Gastrocnemius medialis (tissue), 4 donors: Measurements from ENCODE around the gene ST14.

Experiments
- POLR2A ChIP-seq, 2 donors: fragments of 450-650 bp; IDR thresholded peaks; one replicate each; pipeline ENCODE4 v1.6.1; 2017; ENCODE audit warnings: antibody characterized with exemption in 2 of 2, mild to moderate bottlenecking in 2 of 2, moderate library complexity in 2 of 2
- TF ChIP-seq, protein P1 (sequence below), 5 experiments: fragments of 450-650 bp in 3 of 5; fragments of 200-600 bp in 2 of 5; sonication (generic) in 2 of 5; IDR thresholded peaks in 4 of 5; conservative IDR thresholded peaks in 1 of 5; 1 replicate in 4 of 5; 2 replicates in 1 of 5; pipeline ENCODE4 v1.5.1; 2016 to 2019; ENCODE audit warnings: antibody characterized with exemption in 5 of 5, mild to moderate bottlenecking in 3 of 5, moderate library complexity in 3 of 5

GRCh38 chr11:130114281-130114680 lies 45.3 kb upstream of the ST14 start:
- TF ChIP-seq, protein P1, sequence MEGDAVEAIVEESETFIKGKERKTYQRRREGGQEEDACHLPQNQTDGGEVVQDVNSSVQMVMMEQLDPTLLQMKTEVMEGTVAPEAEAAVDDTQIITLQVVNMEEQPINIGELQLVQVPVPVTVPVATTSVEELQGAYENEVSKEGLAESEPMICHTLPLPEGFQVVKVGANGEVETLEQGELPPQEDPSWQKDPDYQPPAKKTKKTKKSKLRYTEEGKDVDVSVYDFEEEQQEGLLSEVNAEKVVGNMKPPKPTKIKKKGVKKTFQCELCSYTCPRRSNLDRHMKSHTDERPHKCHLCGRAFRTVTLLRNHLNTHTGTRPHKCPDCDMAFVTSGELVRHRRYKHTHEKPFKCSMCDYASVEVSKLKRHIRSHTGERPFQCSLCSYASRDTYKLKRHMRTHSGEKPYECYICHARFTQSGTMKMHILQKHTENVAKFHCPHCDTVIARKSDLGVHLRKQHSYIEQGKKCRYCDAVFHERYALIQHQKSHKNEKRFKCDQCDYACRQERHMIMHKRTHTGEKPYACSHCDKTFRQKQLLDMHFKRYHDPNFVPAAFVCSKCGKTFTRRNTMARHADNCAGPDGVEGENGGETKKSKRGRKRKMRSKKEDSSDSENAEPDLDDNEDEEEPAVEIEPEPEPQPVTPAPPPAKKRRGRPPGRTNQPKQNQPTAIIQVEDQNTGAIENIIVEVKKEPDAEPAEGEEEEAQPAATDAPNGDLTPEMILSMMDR (IDR thresholded peaks at IDR 0.05 in 4 of 5, conservative IDR thresholded peaks at IDR 0.05 in 1 of 5), result no peak
- no peak for TF ChIP-seq POLR2A (IDR thresholded peaks at IDR 0.05)
